Measurements from ENCODE around the gene TRAPPC2.

The TRAPPC2 gene

DNA sequence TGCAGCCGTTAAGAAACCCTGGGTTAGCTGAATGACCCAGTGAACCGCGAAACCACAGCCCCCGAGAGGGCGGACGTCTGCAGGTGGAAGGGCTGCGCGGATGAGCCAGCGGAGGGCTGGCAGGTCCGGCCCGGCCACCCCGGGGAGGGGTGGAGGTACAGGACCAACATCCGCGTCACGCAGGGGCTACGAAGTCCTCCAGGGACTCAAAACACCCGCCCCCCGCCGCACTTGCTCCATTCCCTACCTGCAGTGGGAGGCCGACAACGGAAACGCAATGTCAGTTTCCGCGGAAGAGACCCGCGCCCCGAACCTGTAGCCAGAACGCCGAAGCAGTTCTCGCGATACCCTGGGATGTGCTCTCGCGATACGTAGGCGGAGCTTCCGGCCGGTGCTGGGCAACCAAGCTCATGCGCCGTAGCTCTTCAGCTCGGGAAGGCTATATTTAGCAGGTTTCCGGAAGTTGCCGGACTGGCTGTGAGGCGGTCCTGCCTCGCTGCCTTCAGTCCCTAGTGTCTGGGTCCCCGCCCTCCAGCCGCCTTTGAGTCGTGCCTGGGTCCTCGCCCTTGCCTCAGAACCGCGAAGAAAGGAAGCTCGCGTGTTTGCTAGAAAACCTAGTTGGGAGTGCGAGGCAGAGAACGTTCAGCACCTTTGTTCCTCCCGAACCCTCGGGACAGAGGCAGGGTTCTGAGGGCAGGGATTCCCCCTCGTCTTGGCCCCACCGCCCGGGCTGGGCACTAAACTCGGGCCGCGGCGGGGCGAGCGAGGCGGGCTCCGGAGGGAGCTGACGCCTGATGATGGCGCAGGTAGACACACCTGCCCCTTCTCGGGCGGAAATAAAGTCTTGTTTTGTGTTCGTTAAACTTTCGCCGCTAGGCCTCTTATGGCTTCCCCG lies at the start of gene TRAPPC2, which contains the start of gene OFD1:
Gene TRAPPC2, minus strand, starts transcription at position 343 of the 895 bp plus-strand sequence. CDS start 14,657 bp downstream, outside the sequence.
Gene OFD1, plus strand, starts transcription at position 471 of the 895 bp plus-strand sequence. Its CDS starts 324 bp downstream, at position 795.
- peak; percentile 64 to 82 (median 75) for DNase-seq (ENCODE audit: low read depth in 4 of 4, low spot score in 1 of 4)

DNA sequence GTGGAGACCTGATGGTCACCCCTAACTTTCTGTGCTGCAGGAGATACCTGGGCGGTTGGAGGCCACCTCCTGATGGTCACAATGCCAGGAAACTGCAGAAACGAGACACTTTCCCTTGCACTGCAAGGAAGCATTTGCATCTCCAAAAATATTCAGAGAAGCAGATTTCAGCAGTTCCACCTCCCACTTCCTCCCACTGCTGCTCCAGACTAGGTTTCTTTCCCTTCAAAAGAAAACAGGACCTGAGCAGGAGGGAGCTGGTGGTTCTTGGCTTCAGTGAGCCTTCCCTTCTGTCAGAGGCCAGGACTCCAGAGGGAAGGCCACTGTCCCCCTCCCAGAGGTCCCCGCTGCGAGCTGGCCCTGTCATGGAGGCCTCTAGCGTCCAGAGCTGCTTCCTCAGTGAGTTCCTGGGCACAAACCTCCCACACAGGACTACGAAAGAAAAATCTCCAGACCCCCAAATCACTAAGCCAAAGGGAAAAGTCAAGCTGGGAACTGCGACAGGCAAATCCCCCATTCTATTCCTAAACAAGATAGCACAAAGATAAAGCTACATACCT lies 46.5 kb upstream of the TRAPPC2 start:
- DNase-seq (ENCODE audit: low read depth in 4 of 4, low spot score in 1 of 4), result no peak

DNA sequence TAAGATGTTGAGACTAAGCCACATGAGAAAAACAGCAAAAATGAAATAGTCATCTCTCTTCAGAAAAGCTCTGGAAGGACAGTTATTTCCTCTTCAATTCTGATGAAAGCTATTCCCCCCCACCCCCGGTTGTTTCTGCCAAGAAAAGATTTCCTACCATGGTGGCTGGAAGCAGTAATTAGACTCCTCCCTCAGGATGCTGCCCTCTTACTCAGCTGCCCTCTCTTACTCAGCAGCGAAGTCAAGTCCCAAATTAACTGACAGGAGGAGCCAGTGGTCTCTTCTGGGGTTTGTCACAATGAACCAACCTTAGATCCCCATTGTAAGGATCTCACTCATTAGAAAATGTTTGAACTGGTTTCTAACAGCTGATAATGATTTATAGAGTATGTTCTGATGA lies 44.5 kb upstream of the TRAPPC2 start:
- DNase-seq (ENCODE audit: low read depth in 4 of 4, low spot score in 1 of 4), result peak in 1 of 4 experiments; percentile 1

DNA sequence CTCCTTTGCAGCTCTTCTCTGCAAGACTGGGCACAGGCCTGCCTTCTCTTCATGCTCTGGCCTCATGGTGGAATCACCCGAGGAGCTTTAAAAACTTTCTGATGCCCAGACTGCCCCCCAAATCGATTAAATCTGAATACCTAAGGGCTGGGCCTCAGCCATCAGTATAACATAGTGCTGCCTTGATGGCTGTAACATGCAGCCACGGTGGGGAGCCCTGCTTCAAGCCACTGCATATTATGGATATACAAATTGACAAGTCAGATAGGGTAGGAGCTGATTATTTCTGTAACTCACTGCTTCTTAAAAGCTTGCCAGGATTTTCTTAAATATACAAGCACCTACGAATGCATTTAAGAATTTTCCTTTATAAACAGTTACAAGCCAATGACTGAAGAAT lies 42.0 kb upstream of the TRAPPC2 start:
- no peak for DNase-seq (ENCODE audit: low read depth in 4 of 4, low spot score in 1 of 4)

DNA sequence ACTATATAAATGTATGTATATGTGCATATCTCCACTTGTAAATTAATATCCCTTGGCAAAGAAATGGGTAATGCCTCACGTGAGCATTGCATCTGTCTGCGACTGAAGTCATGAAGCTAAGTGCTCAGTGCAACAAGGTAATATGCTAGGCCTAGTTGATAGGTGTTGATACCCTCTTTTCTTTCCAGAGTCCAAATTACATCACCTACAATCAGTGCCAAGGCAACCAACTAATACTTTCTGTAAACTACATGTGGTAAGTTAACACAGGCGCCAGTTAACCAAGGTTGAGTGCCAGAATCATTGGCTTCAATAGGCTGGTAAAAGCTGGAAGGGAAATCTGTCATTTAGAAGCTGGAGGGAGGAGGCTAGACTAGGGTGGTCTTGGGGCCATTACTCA lies 41.4 kb upstream of the TRAPPC2 start:
- DNase-seq (ENCODE audit: low read depth in 4 of 4, low spot score in 1 of 4), result no peak

DNA sequence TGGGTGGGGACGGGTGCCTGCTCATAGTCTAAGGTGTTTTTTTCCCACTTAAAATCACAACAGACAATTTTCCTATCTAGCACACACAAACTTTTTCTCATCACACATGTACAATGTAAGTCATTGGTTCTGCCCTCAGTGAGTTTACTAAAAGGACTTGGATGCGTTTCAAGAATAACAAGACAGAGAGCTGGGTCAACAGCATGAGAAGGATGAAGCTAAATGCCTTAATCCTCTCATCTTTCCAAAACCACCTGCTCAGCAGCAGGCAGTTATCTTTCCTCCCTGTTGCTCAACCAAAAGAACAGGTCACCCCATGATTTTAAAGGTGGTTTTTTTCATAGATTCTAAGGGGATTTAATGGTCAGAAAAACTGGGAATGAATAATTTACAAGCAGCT lies 40.3 kb upstream of the TRAPPC2 start:
- DNase-seq (ENCODE audit: low read depth in 4 of 4, low spot score in 1 of 4), result no peak

DNA sequence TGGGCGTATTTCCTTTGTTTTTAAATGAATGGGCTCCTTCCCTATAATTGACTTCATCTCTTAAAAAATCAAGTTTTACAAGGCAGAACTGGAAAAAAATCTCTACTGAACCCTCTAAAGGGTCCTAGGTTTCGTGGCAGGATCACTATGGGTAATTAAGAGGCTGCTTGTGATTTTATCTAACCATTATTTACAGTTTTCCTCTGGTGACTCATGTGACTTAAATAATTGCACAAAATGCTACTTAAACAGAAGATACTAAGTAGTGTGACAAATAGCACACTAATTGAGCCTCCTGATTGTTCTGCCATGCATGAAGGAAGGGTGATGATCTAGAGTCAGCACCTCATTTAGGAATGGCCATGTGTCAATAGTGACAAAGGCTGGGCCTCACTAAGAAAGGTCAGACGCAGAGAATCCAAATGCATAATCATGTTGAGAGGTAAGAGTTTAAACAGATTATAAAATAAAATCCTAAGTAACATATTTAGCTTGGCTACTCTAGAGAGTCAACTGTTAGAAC lies 35.7 kb upstream of the TRAPPC2 start:
- DNase-seq (ENCODE audit: low read depth in 4 of 4, low spot score in 1 of 4), result no peak

DNA sequence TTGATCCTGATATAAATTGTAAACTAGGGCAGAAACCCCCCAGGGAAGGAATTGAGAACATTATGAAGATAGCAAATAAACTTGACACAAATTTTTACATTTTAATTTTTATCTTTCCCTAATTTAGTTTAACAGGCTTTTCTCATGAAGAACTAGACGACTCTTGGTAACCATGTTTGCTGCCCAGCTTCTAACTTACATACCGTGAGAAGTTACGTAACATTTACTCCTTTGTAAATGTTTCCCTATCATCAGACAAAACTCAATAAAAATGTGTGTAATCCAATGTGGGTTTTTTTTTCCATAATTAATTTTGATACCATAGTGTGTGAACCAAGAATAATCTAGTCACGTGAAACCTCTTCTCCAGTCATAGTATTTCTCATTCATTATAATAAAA lies 34.5 kb upstream of the TRAPPC2 start:
- DNase-seq (ENCODE audit: low read depth in 4 of 4, low spot score in 1 of 4), result no peak

DNA sequence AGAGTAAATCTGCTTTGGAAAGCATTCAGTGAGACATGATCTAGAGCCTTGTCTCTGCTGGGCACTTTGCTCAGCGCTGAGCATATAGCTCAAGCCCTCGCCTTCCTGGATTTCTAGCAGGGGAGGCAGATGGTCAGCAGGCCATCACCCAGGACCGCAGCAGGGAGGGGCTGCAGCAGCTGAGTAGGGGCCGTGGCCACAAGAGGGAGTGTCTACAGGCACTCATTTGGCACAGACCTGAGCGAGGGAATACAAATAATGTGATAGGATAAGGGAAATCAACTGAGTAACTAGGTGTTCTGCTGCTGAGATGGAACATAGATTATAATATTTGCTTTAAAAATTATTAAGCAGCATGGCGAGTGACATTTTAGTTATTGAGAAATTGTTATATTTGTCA lies 30.3 kb upstream of the TRAPPC2 start:
- no peak for DNase-seq (ENCODE audit: low read depth in 4 of 4, low spot score in 1 of 4)

DNA sequence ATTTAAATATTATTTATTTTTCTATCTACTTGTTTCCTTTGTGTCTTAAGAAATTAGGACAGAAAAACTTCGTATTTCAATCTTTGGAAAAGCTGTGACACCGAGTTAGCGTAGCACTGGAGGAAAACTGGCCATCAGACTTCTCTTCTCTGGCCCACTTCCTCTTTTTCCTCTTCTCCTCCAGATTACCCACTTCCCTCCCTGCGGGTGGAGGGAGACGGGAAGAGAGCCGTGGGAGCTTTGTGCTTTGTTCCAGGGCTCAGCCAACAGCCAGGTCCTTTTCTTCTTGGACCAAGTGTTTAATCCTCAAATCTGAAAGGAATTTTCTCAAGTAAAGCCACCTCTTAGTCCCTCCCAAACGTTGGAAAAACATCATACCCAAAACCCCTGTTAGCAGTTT lies 29.9 kb upstream of the TRAPPC2 start:
- DNase-seq (ENCODE audit: low read depth in 4 of 4, low spot score in 1 of 4), result no peak

DNA sequence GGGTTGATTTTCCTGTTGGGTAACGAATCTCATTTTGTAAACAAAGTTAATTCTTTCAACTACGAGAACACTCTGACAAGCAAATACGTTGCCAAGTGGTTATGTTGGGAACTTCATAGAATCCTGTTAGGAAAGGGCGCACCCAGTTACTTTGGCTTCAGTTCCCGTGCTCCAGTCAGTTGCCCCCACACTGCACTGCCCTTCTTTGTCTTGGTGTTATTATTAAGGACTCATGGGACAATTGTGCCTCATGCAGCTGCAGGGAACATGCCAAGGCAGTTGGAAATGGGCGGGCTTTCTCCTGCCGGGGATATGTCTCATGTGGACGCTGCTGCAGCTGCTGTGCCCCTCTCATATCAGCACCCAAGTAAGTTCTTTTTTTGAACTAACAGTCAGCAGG lies 29.1 kb upstream of the TRAPPC2 start:
- no peak for DNase-seq (ENCODE audit: low read depth in 4 of 4, low spot score in 1 of 4)

DNA sequence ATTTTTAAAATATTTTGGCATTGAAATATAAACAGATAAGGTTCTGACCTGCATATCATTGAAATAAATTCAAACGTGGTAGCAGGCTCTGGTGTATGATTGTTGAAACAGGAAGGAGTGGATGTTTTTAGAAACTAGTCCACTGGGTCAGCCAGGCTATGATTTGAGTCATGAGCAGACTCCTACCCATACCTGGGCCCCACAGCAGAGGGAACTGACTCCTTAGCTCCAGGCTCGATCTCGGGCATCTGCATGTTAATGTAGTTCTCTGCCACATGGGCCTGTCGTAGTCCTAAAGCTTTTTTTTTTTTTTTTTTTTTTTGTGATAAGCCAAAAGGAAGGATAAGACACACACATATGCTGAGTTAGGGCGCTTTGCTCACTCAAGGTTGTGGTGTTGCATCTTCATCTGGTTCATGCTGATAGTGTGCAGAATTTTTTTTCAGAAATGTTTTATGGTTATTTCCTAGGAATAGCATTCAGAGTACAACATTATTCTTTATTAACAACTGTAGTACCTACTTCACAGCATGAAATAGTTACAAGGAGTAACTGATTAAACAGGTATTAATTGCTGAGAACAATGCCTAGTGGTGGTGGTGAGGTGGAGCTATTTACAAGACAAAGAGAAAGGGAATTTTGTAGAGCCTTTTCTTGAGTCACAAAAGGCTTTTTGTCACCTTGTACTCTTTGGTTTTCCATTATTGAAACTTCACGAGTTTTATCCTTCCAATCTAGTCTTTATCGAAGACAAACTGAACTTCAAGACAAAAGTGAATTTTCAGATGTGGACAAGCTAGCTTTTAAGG lies 27.4 kb upstream of the TRAPPC2 start:
- DNase-seq (ENCODE audit: low read depth in 4 of 4, low spot score in 1 of 4), result no peak

DNA sequence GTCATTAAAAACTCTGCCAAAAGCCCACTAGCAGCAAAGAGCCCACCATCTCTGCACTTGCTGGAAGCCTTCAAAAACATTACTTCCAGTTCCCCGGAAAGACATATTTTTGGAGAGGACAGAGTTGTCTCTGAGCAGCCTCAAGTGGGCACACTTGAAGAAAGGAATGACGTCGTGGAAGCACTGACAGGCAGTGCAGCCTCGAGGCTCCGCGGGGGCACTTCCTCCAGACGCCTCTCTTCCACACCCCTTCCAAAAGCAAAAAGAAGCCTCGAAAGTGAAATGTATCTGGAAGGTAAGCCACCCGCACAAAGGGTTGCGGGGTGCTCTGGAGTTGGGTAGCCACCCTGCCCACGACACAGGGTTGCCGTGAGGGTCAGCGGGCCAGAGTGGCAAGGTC lies 26.0 kb upstream of the TRAPPC2 start:
- no peak for DNase-seq (ENCODE audit: low read depth in 4 of 4, low spot score in 1 of 4)

DNA sequence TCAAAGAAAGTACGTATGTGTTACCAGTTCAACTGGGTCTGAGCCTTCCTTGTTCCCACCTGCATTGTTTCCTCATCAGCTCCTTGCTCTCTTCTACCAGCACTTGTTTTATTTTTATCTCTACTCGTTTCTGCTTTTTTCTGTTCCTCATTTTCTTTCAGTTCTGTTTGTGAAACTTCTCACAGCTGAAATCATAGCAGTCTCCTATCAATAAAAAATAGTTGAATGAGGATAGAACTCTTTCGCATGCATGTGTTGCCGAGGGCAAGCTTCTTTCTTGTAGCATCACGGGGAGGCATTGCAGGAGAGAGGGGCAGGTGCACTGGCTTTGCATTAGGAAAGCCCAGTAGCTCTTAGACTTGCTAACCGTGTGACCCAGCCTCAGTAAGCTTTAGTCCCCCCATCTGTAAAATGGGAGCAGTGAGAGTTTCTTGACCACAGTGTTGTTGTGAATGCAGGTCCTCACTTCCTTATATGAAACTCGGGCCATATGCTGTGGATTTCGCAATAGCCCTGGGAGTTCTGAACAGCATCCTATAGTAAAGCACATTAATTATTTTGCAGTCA lies 24.8 kb upstream of the TRAPPC2 start:
- DNase-seq (ENCODE audit: low read depth in 4 of 4, low spot score in 1 of 4), result no peak

DNA sequence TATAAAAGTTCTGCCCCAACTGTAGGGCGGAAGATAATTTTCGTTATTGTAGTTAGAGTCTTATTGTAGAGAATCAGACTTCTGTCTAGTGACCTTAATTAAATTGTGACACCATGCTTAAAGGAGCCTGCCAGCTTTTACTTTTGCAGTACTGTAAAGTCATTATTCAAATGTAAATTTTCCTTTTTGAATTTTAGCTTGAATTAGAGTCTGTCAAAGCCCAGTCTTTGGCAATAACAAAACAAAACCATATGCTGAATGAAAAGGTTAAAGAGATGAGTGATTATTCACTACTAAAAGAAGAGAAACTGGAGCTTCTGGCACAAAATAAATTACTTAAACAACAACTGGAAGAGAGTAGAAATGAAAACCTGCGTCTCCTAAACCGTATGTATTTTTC lies 22.0 kb upstream of the TRAPPC2 start:
- no peak for DNase-seq (ENCODE audit: low read depth in 4 of 4, low spot score in 1 of 4)

DNA sequence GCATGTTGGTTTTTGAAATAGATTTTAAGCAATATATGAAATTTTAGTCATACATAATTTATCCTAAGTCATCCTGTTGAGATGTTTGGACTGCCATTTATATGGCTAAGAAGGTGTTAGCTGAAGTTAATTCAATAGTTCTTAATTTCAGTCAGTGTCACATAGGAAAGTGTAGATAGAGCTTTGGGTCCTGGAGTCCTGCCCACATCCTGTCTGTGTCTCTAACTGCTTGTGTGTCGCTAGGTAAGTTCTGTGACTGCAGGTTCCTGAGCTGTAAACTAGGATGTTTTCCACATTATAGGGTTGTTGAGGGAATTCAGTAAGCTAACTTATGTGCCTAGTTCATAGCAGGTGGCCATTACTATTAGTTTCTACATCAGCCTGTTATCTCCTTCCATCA lies 20.8 kb upstream of the TRAPPC2 start:
- no peak for DNase-seq (ENCODE audit: low read depth in 4 of 4, low spot score in 1 of 4)

DNA sequence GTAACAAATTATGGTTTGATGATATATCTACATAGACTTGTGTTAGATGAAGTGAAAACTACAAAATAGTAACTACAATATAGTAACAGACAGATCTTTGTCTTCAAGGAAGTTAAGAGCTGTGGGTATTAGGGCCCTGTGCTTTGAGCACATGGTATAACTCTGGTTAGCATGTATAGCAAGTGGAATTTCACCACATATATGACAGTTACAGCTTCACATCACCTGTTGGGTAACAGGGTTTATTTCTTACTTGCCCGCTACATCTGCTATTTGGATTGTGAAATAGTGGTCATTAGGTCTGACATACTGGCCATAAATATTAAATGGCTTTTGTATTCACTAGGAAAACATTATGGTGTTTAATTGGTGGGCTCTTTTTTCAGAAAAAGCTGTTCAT lies 20.3 kb upstream of the TRAPPC2 start:
- no peak for DNase-seq (ENCODE audit: low read depth in 4 of 4, low spot score in 1 of 4)

DNA sequence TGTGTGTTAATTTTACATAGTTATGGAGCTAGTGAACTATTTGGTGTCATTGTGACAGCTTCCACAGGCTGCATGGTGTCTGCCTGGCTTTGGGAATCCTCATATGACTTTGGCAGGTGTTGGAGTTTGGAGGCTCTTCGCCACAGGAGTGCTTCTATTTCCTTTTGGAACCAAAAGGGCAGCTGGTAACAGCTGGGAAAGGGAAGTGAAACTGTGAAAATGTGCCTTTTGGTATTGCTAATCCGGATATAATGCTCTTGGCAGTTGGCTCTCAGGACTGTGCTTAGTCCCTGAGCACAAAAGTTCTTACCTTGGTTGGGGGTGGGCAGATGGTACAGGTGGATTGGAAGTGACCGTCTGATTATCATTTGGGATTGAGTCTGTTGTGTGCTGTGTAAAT lies 18.2 kb upstream of the TRAPPC2 start:
- no peak for DNase-seq (ENCODE audit: low read depth in 4 of 4, low spot score in 1 of 4)

DNA sequence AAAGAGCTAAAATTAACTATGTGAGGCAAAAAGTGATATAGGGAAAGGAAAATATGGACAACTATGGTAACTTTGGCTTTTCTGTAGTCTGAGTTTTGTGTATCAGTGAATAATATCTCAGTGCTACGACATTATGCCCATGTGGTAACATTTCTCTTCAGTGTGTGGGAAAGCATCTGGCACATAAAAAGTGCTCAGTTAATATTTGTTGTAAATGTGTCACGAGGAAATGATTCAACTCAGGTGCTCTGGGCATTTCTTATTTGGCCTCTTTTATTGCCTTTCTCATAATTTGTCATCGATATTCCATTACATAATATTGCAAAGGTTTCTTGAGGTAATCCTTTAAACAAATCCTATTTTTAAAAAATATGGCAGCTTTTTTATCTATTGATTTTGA lies 17.7 kb upstream of the TRAPPC2 start:
- DNase-seq (ENCODE audit: low read depth in 4 of 4, low spot score in 1 of 4), result no peak

DNA sequence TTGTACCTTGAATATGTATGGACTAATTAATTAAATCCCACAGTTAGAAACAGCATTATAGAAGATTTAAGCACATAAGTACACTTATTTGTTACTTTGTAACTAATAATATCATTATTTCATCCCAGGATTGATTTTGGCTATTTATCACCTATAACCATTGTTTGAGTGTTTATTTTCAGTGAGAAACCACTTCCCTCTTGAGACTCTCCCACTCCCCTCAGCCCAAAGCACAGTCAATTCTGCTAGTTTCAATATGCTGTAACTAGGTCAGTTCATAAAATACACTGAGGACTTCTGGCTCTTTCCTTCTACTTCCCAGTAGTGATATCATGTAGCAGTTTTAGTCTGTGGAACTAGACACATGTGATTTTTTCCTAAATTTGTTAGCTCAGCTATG lies 16.4 kb upstream of the TRAPPC2 start:
- no peak for DNase-seq (ENCODE audit: low read depth in 4 of 4, low spot score in 1 of 4)

DNA sequence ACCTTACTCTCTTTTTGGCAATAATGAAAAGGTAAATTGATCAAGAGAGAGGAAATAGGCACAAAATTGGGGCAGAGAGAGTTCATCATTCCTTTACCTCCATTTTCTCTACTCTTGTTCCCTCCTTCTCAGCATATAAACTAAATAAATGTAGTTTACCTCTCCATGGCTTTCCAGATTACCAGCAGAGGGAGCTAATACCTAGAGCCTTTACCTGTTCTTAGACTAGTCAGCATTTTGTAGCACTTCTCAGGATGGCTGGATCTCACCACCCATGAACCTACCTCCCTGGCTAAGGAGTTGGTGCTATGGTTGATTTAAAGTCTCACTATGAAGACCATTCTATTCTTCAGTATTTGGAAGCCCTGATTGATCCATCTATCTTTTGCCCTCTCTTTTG lies 15.8 kb upstream of the TRAPPC2 start:
- DNase-seq (ENCODE audit: low read depth in 4 of 4, low spot score in 1 of 4), result no peak

Data from stimulated activated CD4-positive, alpha-beta T cell treated with anti-CD3 and anti-CD28 coated beads, Interleukin-1b, Interleukin-23, amount 100 ng/mL, for 24 hours (primary cell).